ENCODE measurements around the gene AHI1. TPM values are rescaled to one million over a fixed set of nuclear protein-coding genes. Genes with fewer than 3 reads are reported as not detected.

The AHI1 gene
- total RNA-seq, 1 experiment from 2014 or later, result 5.8 TPM

DNA sequence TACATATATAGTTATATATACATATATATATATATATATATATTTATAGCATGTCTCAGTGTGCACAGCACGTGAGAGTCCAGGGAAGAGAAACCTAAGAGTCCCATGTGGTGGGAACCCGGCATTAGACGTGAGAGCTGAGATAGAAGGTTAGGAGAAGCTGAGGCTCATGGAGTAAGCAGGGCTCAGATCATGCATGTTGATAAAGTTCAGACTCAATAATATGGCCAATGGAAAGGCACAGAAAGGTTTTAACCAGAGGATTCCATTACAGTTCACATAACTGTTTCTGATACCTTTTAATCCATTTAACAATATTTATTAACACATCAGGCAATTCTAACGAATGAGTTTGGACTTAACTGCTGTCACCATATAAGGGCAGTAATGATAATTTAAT lies 173.0 kb downstream of the AHI1 start:
- in situ Hi-C loops (cut with HindIII; ENCODE audit: low pct_unique_long_range_greater_than_20kb, low sequenced_read_pairs), result no loop called here
- no peak for DNase-seq (ENCODE audit: low read depth, low spot score)

DNA sequence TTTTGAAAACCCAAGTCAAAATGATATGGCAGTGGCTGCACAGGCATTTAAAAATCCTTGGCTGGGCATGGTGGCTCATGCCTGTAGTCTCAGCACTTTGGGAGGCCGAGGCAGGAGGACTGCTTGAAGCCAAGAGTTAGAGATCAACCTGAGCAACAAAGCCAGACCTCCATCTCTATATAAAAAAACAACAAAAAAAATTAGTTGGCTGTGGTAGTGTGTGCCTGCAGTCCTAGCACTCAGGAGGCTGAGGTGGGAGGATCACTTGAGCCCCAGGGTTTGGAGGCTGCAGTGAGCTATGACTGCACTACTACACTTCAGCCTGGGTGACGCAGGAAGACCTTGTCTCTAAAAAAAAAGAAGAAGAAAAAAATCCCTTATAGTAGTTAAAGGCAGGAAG lies 173.6 kb downstream of the AHI1 start:
- in situ Hi-C loops (cut with HindIII; ENCODE audit: low pct_unique_long_range_greater_than_20kb, low sequenced_read_pairs), result no loop called here
- no peak for DNase-seq (ENCODE audit: low read depth, low spot score)

DNA sequence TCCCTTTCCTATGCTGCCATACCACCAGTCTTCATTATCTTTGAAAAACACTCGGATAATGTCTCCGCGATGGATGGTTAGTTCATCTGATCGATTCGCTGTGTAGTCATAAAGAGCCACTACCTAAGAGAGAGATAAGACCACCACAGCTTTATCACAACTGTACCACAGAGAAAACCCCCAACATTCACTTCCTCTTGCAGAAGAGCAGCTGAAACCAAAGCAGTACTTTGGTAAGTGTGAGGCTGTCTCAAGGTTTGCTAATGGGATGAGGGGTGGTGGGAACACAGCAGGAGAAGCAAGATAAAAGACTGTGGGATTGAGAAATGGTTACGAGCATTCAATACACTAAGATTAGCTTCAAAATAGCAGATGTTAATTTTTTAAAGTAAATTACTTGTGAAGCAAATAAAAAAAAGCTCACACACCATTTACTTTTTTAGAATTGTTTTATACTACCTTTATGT lies 174.3 kb downstream of the AHI1 start:
- in situ Hi-C loops (cut with HindIII; ENCODE audit: low pct_unique_long_range_greater_than_20kb, low sequenced_read_pairs), result no loop called here
- DNase-seq (ENCODE audit: low read depth, low spot score), result no peak

DNA sequence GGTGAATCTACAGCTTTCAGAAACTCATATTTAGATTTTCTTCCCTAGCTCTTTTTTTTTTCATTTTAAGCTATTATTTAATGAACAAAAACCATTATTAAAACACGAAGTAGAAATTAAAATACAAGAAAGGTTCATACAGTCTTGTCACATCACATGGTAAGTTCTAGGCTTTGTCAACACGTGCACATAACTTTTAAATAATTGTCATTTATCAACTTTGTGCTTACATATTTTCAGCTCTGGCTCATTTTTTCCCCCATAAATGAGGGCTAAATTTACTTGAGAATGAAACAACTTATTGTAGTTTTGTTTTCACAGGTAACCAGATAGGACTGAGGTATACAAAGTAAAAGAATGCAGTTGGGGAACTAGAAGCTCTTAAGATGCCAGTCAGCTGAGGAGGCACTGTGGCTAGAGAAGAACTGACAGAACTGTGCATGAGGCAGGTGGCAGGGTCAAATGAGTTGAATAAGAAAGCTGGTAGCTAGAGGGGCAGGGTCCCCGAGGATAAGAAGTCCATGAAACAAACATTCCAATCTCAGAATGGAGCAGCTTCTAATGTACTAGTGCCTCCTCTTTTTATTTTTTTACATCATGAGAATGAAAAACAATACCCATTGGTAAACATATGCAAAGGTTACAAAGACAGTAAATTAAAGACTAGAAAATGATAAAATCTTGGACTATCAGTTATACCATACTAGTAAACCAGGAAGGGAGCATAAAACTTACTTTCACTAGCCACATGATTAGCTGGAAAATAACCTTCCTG lies 174.9 kb downstream of the AHI1 start:
- DNase-seq (ENCODE audit: low read depth, low spot score), result no peak

DNA sequence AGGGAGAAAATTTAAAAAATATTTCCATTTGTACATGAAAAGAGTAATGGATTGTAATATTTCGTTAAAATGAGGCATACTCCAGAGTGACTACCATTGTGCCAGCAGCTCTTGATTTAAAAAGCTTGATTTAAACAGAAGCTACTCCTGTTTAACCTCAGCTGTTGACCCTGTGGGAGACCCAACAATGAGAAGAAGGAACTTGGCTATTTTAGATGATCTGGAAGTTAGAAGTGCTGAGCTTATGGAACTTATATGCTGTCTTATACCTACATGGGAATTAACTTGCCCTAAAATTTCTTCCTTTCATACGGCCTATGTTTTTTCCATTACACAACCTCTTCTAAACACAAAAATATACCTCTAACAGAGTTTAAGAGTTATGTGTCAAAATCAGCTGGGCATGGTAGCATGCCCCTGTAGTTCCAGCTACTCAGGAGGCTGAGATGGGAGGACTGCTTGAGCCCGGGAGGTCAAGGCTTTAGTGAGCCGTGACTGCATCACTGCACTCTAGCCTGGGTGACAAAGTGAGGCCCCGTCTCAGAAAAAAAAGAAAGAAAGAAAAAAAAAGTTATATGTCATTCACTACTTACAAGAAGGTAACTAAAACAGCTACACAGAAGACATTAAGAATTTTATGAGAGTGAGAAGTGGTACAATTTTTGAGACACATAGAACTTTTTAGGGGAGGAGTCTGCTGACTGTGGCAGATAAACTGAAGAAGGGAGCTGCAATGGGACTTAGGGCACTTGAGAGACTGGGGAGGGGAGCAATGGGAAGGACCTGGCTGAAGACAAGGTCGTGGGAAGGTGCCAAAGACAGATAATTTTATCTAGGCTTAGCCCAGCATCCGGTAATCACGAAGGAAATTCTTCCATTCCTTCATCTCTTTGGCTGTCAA lies 176.6 kb downstream of the AHI1 start:
- in situ Hi-C loops (cut with HindIII; ENCODE audit: low pct_unique_long_range_greater_than_20kb, low sequenced_read_pairs), result no loop called here
- no peak for DNase-seq (ENCODE audit: low read depth, low spot score)

More for the DNA sequence above, 174.9 kb downstream of the AHI1 start:
- in situ Hi-C loops (cut with HindIII; ENCODE audit: low pct_unique_long_range_greater_than_20kb, low sequenced_read_pairs), result no loop called here

DNA sequence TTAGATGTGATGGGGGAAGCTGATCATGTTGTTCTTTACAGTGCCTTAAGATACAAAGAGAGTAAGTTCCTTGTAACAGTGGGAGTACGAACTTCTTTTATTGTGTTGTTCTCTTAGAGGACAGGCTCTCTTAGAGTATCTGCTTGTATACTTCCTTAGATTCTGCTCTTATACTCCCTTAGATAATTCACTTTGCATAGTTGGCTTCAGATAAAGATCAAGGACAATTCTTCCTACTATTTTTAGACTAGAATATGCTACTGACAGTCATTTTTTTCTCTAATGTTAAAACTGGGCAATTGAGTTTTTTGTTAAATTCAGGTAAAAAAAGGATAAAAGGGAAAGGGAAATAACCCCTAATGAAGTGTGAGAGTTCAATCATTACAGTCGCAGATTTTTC lies 177.7 kb downstream of the AHI1 start:
- in situ Hi-C loops (cut with HindIII; ENCODE audit: low pct_unique_long_range_greater_than_20kb, low sequenced_read_pairs), result no loop called here
- no peak for DNase-seq (ENCODE audit: low read depth, low spot score)

DNA sequence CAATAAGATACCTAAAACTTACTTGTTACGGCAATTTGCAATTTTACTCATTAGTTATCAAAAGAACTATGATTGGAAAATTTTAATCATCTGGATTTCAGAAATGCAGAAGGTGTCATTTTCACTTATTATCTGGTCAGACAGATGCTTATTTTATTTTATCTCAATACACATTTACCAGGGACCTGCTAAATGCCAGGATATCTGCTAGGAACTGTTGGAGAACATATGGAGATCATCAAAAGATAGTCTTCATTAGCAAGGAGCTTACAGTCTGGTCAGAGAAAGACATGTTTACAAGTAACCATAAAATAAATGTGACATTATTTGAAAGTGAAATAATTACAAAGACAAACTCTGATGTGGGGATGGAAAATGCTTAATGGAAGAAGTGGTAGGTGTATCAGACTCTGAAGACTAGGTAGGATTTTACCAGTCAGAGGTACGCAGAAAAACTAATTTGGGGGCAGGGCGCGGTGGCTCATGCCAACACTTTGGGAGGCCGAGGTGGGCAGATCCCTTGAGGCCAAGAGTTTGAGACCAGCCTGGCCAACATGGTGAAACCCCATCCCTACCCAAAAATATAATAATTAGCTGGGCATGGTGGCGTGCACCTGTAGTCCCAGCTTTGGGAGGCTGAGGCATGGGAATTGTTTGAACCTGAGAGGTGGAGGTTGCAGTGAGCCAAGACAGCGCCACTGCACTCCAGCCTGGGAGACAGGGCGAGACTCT lies 178.6 kb downstream of the AHI1 start:
- in situ Hi-C loops (cut with HindIII; ENCODE audit: low pct_unique_long_range_greater_than_20kb, low sequenced_read_pairs), result no loop called here
- DNase-seq (ENCODE audit: low read depth, low spot score), result no peak

DNA sequence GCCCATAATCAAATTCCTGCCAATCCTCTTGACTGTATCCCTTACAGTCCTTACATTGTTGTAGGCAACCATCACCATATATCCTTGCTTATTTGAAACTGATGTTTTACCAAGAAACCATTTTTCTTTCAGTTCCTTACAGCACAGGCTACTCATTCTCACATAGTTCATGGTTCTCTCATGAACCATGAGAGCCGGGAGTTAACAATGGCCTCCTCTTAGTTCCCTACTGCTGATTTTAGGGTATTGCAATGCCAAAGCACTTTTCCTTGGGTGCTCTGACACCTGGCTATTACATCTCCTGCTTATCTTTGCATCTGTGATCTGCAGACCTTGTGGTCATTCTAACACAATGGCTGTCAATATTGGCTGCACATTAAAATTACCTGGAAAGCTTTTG lies 183.0 kb downstream of the AHI1 start:
- no peak for DNase-seq (ENCODE audit: low read depth, low spot score)
- in situ Hi-C loops (cut with HindIII; ENCODE audit: low pct_unique_long_range_greater_than_20kb, low sequenced_read_pairs), result no loop called here

DNA sequence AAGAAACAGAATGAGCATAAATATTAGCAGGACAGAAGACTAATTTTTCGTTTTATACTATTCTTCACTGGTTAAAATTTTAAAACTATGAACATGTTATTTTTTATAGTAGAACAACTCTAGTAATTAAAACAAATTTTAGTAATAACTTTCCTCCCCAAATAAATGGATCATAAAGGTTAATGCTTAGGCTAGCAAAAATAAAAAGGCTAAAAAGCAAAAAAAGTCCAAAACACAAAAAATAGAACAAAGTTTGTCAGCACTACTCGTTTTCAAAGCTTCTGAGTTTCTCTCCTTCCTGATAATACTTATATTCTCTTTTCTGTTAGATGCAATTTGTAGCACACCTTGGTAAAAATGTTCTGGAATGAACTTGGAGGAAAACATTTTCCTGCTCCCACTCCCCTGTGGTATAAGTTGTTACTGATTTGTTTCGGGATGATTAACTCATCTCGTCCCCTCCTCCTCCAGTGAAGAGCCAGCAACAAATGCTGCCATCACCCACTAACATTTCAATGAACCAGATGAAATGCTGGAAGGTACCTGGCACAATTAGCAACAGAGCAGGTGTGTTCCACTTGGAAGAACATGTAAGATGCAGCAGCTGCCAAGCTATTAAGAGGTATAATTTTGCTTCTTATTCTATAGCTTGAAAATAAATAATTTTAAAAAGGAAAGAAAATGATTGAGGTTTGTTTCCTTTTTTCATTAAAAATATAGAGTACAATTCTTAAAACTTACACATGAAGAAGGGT lies 185.9 kb downstream of the AHI1 start:
- in situ Hi-C loops (cut with HindIII; ENCODE audit: low pct_unique_long_range_greater_than_20kb, low sequenced_read_pairs), result no loop called here
- no peak for DNase-seq (ENCODE audit: low read depth, low spot score)

DNA sequence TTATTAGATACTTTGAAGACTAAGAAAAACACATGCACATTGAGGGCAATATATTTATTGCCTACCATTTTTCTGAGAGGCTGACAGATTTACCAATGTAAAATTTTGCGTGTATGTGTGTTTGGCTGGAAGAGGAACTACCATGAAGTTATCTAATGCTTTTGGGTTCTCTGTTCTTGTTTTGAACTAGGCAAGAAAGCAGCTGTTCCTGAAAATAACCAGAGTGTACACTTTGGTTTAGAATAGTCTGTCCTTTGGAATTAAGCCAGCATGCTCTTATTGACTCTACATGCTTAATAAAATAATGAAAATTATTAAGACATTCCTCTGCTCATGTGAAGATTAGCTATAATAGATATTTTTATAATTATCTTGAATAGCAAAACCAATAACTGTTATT lies 187.2 kb downstream of the AHI1 start:
- in situ Hi-C loops (cut with HindIII; ENCODE audit: low pct_unique_long_range_greater_than_20kb, low sequenced_read_pairs), result no loop called here

DNA sequence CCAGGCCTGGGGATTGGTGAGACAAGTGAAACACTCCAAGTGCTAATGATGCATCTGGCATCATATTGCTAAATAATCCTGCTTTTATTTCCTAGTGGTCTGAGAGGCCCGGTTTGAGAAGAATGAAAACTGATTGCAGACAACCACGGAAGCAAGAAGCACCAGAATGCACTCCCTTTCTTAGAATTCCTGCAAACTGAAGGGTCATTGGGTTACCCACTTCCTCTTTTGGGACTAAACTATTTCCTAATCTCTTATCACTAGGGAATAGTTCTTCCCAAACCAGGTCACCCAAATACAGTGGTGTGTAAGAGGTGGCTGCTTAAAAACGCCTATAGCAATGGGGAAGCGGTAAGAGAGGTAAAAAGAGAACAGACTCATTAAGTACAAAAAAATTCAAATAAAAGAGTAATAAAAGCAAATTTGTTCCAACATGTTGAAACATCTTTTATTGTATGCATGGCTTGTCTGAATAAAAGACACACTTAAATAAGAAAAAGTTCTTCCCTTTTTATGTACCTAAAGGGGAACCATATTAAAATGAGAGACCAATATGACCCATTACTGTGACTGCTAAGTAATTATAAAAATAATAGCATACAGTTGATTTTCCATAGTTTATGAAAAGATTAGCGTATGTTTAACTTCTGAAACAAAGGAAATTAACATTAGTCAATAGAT lies 190.7 kb downstream of the AHI1 start:
- no peak for DNase-seq (ENCODE audit: low read depth, low spot score)
- in situ Hi-C loops (cut with HindIII; ENCODE audit: low pct_unique_long_range_greater_than_20kb, low sequenced_read_pairs), result no loop called here

More for the DNA sequence above, 187.2 kb downstream of the AHI1 start:
- no peak for DNase-seq (ENCODE audit: low read depth, low spot score)

DNA sequence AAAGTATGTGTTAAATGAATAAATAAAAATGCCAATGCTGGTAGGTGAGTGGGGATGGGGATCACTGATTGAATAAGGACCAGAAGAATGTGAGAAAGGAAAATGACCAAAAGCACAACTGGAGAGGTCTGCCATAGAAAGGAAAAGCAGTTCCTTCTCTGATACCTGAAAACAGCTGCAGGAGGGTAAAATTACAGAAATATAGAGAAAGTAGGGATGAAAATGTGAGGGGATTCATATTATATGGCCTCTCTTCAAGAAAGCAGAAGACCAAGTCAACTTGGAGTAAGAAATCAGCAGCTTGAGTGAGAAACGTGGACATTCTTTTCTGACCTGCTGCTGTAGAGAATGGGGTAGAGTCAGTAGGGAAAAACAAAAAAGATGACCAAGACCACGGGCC lies 191.4 kb downstream of the AHI1 start:
- no peak for DNase-seq (ENCODE audit: low read depth, low spot score)
- in situ Hi-C loops (cut with HindIII; ENCODE audit: low pct_unique_long_range_greater_than_20kb, low sequenced_read_pairs), result no loop called here

DNA sequence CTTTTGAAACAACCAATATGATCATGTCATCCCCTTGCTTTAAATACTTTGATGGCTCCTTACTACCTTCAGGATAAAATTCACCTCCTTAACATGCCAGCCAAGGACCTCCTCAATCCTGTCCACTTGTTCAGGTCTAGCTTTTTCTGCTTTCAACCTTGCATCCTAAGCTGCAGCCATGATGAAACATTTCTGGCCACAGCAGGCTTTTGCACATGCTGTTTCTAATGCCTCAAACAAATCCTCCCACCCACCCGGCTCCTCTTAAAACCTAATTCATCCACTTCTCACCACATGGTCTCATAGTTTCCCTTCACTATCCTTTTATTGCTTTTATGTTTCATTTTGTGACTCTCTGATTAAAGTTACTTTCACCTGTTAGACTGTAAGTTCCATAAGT lies 191.9 kb downstream of the AHI1 start:
- in situ Hi-C loops (cut with HindIII; ENCODE audit: low pct_unique_long_range_greater_than_20kb, low sequenced_read_pairs), result no loop called here
- no peak for DNase-seq (ENCODE audit: low read depth, low spot score)

DNA sequence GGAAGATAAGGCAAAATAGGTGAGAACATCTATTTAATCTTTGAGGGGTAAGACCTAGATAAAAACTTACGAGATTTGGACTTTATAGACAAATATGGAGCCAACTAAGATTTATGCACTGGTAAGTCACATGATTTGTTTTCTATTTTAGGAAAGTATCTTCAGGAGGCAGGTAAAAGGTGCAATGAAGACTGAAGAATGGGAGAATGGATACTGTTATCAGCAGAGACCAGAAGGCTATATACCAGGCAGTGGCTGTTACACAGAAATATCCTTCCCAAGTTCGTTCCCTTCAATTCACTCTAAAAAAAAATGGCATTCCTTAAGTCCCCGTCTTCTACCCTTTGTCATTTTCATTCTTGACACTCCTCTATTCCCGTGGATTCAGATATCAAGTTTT lies 192.7 kb downstream of the AHI1 start:
- DNase-seq (ENCODE audit: low read depth, low spot score), result no peak
- in situ Hi-C loops (cut with HindIII; ENCODE audit: low pct_unique_long_range_greater_than_20kb, low sequenced_read_pairs), result no loop called here

DNA sequence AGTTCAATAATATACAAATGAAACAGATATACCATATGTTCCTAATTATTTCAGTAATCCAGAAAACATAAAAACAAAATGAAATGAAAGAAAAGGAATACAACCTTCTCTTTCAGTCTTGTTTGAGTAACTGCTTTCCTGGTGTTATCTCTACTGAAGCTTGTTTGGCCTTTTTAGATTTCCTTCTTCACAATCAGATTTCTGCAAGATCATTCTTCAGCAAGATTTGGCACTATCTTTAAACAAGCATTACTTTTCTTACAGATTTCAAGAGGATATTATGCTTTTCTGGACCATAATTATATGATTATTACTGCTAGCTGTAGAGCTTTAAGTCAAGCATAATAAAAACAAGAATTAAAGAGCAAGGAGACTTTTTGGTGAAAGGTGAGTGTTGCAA lies 196.2 kb downstream of the AHI1 start:
- no peak for DNase-seq (ENCODE audit: low read depth, low spot score)
- in situ Hi-C loops (cut with HindIII; ENCODE audit: low pct_unique_long_range_greater_than_20kb, low sequenced_read_pairs), result no loop called here

DNA sequence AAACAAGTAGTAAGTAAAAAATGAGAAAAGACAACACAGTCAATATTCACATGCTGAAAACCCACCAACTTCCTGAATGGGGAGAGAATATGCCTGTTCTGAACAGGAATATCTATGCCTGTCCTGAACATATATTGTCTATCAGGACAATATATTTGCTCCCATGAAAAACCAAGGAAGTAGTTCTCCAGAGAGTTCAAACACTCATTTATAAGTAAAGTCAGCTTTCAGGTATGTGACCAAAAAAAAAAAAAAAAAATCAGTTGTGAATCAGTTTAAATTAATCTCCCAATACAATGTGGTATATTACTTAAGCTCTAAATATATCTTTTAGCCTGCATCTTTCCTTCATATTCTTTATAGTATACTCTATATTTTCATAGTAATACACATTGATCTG lies 197.0 kb downstream of the AHI1 start:
- in situ Hi-C loops (cut with HindIII; ENCODE audit: low pct_unique_long_range_greater_than_20kb, low sequenced_read_pairs), result no loop called here
- DNase-seq (ENCODE audit: low read depth, low spot score), result no peak

DNA sequence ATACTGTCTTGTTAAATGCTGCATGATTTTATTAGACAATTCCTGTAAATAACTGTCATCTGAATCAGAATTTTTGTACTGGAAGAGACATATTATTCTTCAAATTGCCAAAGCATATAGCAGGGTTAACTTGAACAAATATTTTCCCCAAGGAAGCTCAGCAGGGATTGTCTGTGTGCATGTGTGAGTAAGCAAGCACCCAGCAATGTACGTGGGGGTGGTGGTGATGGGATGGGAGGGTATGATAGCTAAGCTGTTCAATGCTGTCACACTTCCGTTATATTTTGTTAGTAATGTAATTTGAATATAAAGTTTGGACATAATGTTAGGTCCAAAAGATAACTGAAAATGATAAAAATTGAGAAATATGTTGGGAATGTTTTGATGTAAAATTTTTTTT lies 198.3 kb downstream of the AHI1 start:
- DNase-seq (ENCODE audit: low read depth, low spot score), result no peak
- in situ Hi-C loops (cut with HindIII; ENCODE audit: low pct_unique_long_range_greater_than_20kb, low sequenced_read_pairs), result no loop called here

Data from SK-MEL-5 (cell line).